Calu3 (cell line): ENCODE results near the gene FGGY. TPM values are rescaled to one million over a fixed set of nuclear protein-coding genes. Genes with fewer than 3 reads are reported as not detected.
A peak's percentile ranks its signal among the peaks of the same experiment; 100 is the strongest.

Experiments used
- BruUV-seq: library from RNA; stranded (reverse); fragments of 400-500 nt; replicated peaks from 2 replicates; lab custom pipeline; 2021; lab: Mats Ljungman, UMichigan
- CTCF ChIA-PET: fragments of 300-600 bp; sonication (Branson Sonifier 250); formaldehyde crosslinking; loops from one replicate; lab custom pipeline; 2022; ENCODE audit warnings: antibody characterized with exemption; lab: Charles Lee
- DNase-seq: peaks from one replicate; pipeline ENCODE4 v3.0.0; 2022
- H3K27ac Mint-ChIP-seq: one replicate; pipeline ENCODE4 v1.8.0; 2022; ENCODE audit warnings: mixed read lengths; ENCODE audit not compliant: unreplicated experiment
- H3K27me3 Mint-ChIP-seq: one replicate; pipeline ENCODE4 v1.8.0; 2022; ENCODE audit warnings: mixed read lengths; ENCODE audit not compliant: unreplicated experiment
- H3K36me3 Mint-ChIP-seq: one replicate; pipeline ENCODE4 v1.8.0; 2022; ENCODE audit warnings: mild to moderate bottlenecking, moderate library complexity, mixed read lengths; ENCODE audit not compliant: insufficient read depth, unreplicated experiment
- H3K4me1 Mint-ChIP-seq: one replicate; pipeline ENCODE4 v1.8.0; 2022; ENCODE audit warnings: mild to moderate bottlenecking, low read depth, mixed read lengths; ENCODE audit not compliant: unreplicated experiment
- H3K4me3 Mint-ChIP-seq: one replicate; pipeline ENCODE4 v1.8.0; 2022; ENCODE audit warnings: mild to moderate bottlenecking, low read depth, moderate library complexity, mixed read lengths; ENCODE audit not compliant: unreplicated experiment
- H3K9me3 Mint-ChIP-seq: one replicate; pipeline ENCODE4 v1.8.0; 2022; ENCODE audit warnings: low read depth, mixed read lengths; ENCODE audit not compliant: unreplicated experiment
- intact Hi-C: fragments of 100-400 bp; cut with micrococcal nuclease; formaldehyde crosslinking; loops from one replicate; pipeline ENCODE4 v1.10.0; 2022; ENCODE audit not compliant: unreplicated experiment
- total RNA-seq: library from RNA; stranded (reverse); gene quantifications from 2 replicates; pipeline ENCODE4 v1.2.3, GENCODE V29; 2022
- TF ChIP-seq, protein P1 (sequence below): fragments of 200-600 bp; IDR thresholded peaks from one replicate; pipeline ENCODE4 v1.8.0; 2022; ENCODE audit warnings: antibody characterized with exemption; ENCODE audit not compliant: unreplicated experiment

FGGY gene
- total RNA-seq, 1 experiment from 2014 or later, result 11.1 TPM

DNA sequence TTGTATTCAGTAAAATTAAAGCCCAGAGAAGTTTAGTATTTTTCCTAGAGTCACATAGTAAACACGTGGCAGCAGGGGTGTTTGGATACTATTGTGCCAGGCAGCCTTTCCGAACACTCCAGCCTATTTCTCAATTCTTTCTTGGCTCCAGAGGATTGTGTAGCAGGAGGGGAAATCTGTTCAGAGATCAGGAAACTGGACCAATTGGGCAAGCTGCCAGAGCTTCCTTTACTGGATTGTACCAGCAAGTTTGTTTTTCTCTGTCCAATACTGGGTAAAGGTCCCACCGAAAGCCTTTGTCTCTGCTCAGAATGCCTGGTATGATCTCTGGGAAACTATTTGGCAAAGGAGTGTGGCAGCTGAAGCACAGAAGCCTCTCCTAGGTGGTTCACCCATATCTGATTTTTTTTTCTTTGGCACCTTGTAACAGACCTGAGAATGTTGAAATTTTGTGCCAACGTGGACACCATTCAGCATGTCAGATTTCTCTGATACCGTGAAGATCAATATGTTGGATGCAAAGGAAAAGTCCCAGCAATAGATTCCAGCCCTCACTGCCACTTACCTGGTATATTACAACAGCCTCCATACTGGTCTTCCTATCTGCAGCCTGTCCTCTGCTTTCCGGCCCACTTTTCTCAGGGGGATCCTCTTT lies 126.2 kb downstream of the FGGY start:
- TF ChIP-seq, protein P1, sequence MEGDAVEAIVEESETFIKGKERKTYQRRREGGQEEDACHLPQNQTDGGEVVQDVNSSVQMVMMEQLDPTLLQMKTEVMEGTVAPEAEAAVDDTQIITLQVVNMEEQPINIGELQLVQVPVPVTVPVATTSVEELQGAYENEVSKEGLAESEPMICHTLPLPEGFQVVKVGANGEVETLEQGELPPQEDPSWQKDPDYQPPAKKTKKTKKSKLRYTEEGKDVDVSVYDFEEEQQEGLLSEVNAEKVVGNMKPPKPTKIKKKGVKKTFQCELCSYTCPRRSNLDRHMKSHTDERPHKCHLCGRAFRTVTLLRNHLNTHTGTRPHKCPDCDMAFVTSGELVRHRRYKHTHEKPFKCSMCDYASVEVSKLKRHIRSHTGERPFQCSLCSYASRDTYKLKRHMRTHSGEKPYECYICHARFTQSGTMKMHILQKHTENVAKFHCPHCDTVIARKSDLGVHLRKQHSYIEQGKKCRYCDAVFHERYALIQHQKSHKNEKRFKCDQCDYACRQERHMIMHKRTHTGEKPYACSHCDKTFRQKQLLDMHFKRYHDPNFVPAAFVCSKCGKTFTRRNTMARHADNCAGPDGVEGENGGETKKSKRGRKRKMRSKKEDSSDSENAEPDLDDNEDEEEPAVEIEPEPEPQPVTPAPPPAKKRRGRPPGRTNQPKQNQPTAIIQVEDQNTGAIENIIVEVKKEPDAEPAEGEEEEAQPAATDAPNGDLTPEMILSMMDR, result no peak
- CTCF ChIA-PET, result interaction anchor here (0.6 to 0.7 kb wide), 2 partner anchors 10 to 99 kb away, joined by 3 to 7 read pairs; no protein-coding TSS in a partner anchor
- Mint-ChIP-seq H3K4me1 (peaks cover 47% of the 10 kb centered on the region), H3K27me3 (no peaks in the 10 kb centered on the region), H3K4me3 (no peak overlapping the region), H3K9me3 (peaks cover 2% of the 10 kb centered on the region), H3K36me3 (no peaks in the 10 kb centered on the region), H3K27ac (no peak overlapping the region)
- no TSS peak for BruUV-seq
- intact Hi-C loops, result loop anchor here (10.0 kb wide), 1 partner anchor 252 kb away; no protein-coding TSS in a partner anchor
- peak; percentile 23 for DNase-seq

DNA sequence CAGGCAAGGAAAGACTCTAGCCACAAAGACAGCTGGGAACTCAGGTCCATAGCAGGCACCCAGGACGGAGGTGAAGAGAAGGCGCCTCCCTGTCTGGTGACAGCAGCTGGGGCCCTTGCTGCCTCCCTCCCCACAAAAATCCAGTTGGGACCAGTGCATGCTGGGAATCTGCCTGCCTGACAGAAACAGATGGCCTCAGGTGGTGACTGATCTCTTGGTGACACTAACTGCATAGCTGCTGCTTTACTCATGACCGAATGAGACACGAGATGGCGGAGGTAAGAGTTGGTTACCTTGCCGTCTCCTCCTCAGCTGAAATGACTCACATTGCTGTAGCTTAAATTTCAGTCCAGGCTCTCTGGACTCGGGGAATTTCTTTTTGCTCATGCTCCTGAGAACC lies 130.3 kb downstream of the FGGY start:
- intact Hi-C loops, result loop anchor here (10.0 kb wide), 1 partner anchor 248 kb away; no protein-coding TSS in a partner anchor
- H3K27ac Mint-ChIP-seq, result peak overlapping the region; percentile 86

DNA sequence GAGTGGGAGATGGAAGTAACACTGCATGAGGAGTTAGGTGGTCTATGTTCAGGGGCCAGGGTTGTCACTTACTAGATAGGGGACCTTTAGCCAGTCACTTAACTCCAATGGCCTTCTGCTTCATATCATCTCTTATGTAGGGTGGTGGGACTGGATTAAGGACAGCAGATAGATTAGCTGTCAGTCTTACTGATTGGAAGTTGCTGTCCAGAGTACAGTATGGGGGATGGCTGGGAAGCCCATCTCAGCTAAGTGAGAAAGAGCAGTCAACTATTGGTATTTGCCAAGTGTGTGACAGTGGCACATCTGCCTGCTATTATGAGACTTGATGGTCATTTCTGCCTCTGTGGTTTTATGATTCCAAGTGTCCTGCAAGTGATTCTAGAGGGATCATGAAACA lies 130.9 kb downstream of the FGGY start:
- no peak for DNase-seq
- CTCF ChIA-PET, result interaction anchor here (1.4 kb wide), 1 partner anchor 251 kb away, joined by 7 read pairs; no protein-coding TSS in a partner anchor
- no peaks in the 10 kb centered on the region for H3K36me3 Mint-ChIP-seq
- peak overlapping the region; percentile 86 for H3K27ac Mint-ChIP-seq
- TF ChIP-seq, protein P1, result no peak
- no peaks in the 10 kb centered on the region for H3K9me3 Mint-ChIP-seq
- H3K27me3 Mint-ChIP-seq, result no peaks in the 10 kb centered on the region
- peak overlapping the region; percentile 47 for H3K4me3 Mint-ChIP-seq
- H3K4me1 Mint-ChIP-seq, result peaks cover 60% of the 10 kb centered on the region
- intact Hi-C loops, result loop anchor here (10.0 kb wide), 1 partner anchor 247 kb away; no protein-coding TSS in a partner anchor
- BruUV-seq, result TSS peak; percentile 25

More for the DNA sequence above, 130.3 kb downstream of the FGGY start:
- H3K4me3 Mint-ChIP-seq, result peak overlapping the region; percentile 47
- peaks cover 60% of the 10 kb centered on the region for H3K4me1 Mint-ChIP-seq
- CTCF ChIA-PET, result interaction anchor here (0.8 to 1.4 kb wide), 2 partner anchors 16 to 252 kb away, joined by 3 to 7 read pairs; no protein-coding TSS in a partner anchor
- no TSS peak for BruUV-seq
- no peaks in the 10 kb centered on the region for H3K27me3 Mint-ChIP-seq
- no peaks in the 10 kb centered on the region for H3K36me3 Mint-ChIP-seq
- TF ChIP-seq, protein P1, result no peak
- peak; percentile 74 for DNase-seq
- H3K9me3 Mint-ChIP-seq, result no peaks in the 10 kb centered on the region

DNA sequence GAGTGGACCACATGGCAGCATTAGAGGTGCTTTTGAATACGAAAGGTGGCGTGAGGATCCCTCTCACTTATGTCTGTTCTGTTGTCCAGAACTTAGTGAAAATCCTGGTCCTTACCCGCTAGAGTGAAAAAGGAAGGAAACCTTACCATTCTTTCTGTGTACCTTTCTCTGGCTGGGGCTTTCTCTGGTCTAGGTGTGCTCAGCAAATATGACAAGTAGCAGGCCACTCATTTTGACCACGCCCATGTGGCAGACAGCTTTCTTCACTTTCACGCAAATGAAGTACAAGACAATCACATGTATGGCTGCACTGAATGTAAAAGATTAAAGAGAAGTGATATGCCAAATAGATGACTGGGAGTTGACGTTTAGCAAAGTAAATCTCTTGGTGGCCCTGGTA lies 131.9 kb downstream of the FGGY start:
- Mint-ChIP-seq H3K9me3 (no peaks in the 10 kb centered on the region), H3K27me3 (no peaks in the 10 kb centered on the region), H3K4me3 (no peak overlapping the region), H3K27ac (no peak overlapping the region), H3K36me3 (no peaks in the 10 kb centered on the region), H3K4me1 (peaks cover 60% of the 10 kb centered on the region)
- intact Hi-C loops, result loop anchor here (10.0 kb wide), 1 partner anchor 246 kb away; no protein-coding TSS in a partner anchor
- TF ChIP-seq, protein P1, result no peak
- CTCF ChIA-PET, result no interaction called here
- no TSS peak for BruUV-seq
- no peak for DNase-seq
